ENCODE data around the gene LAMC1. TPM values are rescaled to one million over a fixed set of nuclear protein-coding genes. Genes with fewer than 3 reads are reported as not detected.
A peak's percentile ranks its signal among the peaks of the same experiment; 100 is the strongest.

LAMC1 gene
- total RNA-seq, 1 donor from 2014 or later = 802 TPM

- no peak for DNase-seq
Observed at GRCh38 chr1:183150445-183150844, 127.2 kb downstream of the LAMC1 start.

GRCh38 chr1:183152180-183152579, 129.0 kb downstream of the LAMC1 start:
- DNase-seq = no peak

GRCh38 chr1:183155939-183156338, 132.7 kb downstream of the LAMC1 start:
- no peak for DNase-seq

- peak; percentile 25 for DNase-seq
Observed at GRCh38 chr1:183159960-183160359, 136.7 kb downstream of the LAMC1 start.

GRCh38 chr1:183161391-183161790, 138.2 kb downstream of the LAMC1 start:
- no peak for DNase-seq

GRCh38 chr1:183163316-183163715, 140.1 kb downstream of the LAMC1 start:
- DNase-seq = peak; percentile 68

- DNase-seq = peak; percentile 86
Observed at GRCh38 chr1:183164340-183164739, 141.1 kb downstream of the LAMC1 start.

- no peak for DNase-seq
Observed at GRCh38 chr1:183164963-183165362, 141.7 kb downstream of the LAMC1 start.

- DNase-seq = no peak
Observed at GRCh38 chr1:183165456-183165855, 142.2 kb downstream of the LAMC1 start.

GRCh38 chr1:183166454-183166853, 143.2 kb downstream of the LAMC1 start:
- DNase-seq = no peak

- DNase-seq = peak; percentile 42
Observed at GRCh38 chr1:183167676-183168075, 144.5 kb downstream of the LAMC1 start.

- no peak for DNase-seq
Observed at GRCh38 chr1:183168308-183168707, 145.1 kb downstream of the LAMC1 start.

GRCh38 chr1:183173828-183174227, 150.6 kb downstream of the LAMC1 start:
- peak; percentile 77 for DNase-seq

GRCh38 chr1:183175631-183176030, 152.4 kb downstream of the LAMC1 start:
- DNase-seq = no peak

GRCh38 chr1:183178545-183178944, 155.3 kb downstream of the LAMC1 start:
- DNase-seq = no peak

GRCh38 chr1:183179033-183179432, 155.8 kb downstream of the LAMC1 start:
- no peak for DNase-seq

- peak; percentile 93 for DNase-seq
Observed at GRCh38 chr1:183180218-183180617, 157.0 kb downstream of the LAMC1 start.

GRCh38 chr1:183180634-183181056, 157.4 kb downstream of the LAMC1 start:
- peak; percentile 94 for DNase-seq

- no peak for DNase-seq
Observed at GRCh38 chr1:183185941-183186490, 162.8 kb downstream of the LAMC1 start, which contains the start of gene LAMC2. TSS of gene LAMC2 (plus strand) at chr1:183186264. CDS start at chr1:183186353, 89 bp downstream.

- no peak for DNase-seq
Observed at GRCh38 chr1:183186841-183187240, 163.6 kb downstream of the LAMC1 start.

GRCh38 chr1:183188240-183188639, 165.0 kb downstream of the LAMC1 start:
- no peak for DNase-seq

GRCh38 chr1:183191833-183192232, 168.6 kb downstream of the LAMC1 start:
- peak; percentile 54 for DNase-seq

GRCh38 chr1:183193963-183194525, 170.8 kb downstream of the LAMC1 start:
- no peak for DNase-seq

GRCh38 chr1:183194527-183195141, 171.4 kb downstream of the LAMC1 start:
- no peak for DNase-seq

Data from dermis blood vessel endothelial cell (primary cell).